Astrocyte (in vitro differentiated cells and primary cell): ENCODE measurements around the gene LOXHD1.

Experiments
- CTCF ChIP-seq: IDR thresholded peaks from 2 replicates; pipeline ENCODE4 v1.5.1; 2011; ENCODE audit warnings: low read depth, mild to moderate bottlenecking, inconsistent platforms, low read length, moderate library complexity; ENCODE audit not compliant: insufficient read depth
- EZH2 ChIP-seq: IDR thresholded peaks from 2 replicates; pipeline ENCODE4 v1.6.1; 2012; ENCODE audit warnings: mild to moderate bottlenecking, low read length, inconsistent platforms; ENCODE audit not compliant: insufficient read depth

- TF ChIP-seq CTCF: no peak
- no peak for TF ChIP-seq EZH2
These were observed 227.3 kb downstream of the LOXHD1 start for GRCh38 chr18:46429649-46430224.
